Neural cell (in vitro differentiated cells): ENCODE data around the gene P2RX3. TPM values are rescaled to one million over a fixed set of nuclear protein-coding genes. Genes with fewer than 3 reads are reported as not detected.

Source experiments
- H2AFZ ChIP-seq: fragments of 200-600, 300-800 bp; sonication (generic), shearing (Covaris generic); 2 replicates; pipeline ENCODE4 v1.6.0; 2014; ENCODE audit warnings: low read depth, mild to moderate bottlenecking, antibody characterized with exemption, low read length, moderate library complexity
- H3F3A ChIP-seq: fragments of 200-600 bp; shearing (Covaris generic); 2 replicates; pipeline ENCODE4 v1.6.1; 2016; ENCODE audit warnings: mild to moderate bottlenecking, moderate library complexity, mixed read lengths, antibody characterized with exemption, low read length; ENCODE audit not compliant: insufficient read depth, poor library complexity, severe bottlenecking
- H3K27ac ChIP-seq: fragments of 200-600, 300-800 bp; sonication (generic), shearing (Covaris generic); 2 replicates; pipeline ENCODE4 v1.5.1; 2014; ENCODE audit warnings: mild to moderate bottlenecking, low read length, moderate library complexity
- H3K27me3 ChIP-seq: fragments of 300-800, 200-600 bp; sonication (generic), shearing (Covaris generic); 2 replicates; pipeline ENCODE4 v1.6.0; 2014; ENCODE audit warnings: mild to moderate bottlenecking, low read depth, low read length, moderate library complexity; ENCODE audit not compliant: insufficient read depth
- H3K36me3 ChIP-seq: fragments of 300-800, 200-600 bp; sonication (generic), shearing (Covaris generic); 2 replicates; pipeline ENCODE4 v1.5.1; 2014; ENCODE audit warnings: mild to moderate bottlenecking, antibody characterized with exemption, low read length, moderate library complexity; ENCODE audit not compliant: insufficient read depth
- H3K4me2 ChIP-seq: fragments of 300-800, 200-600 bp; sonication (generic), shearing (Covaris generic); 2 replicates; pipeline ENCODE4 v1.6.0; 2014; ENCODE audit warnings: mild to moderate bottlenecking, low read length
- H3K4me3 ChIP-seq: fragments of 300-800, 200-600 bp; sonication (generic), shearing (Covaris generic); 2 replicates; pipeline ENCODE4 v1.5.1; 2014; ENCODE audit warnings: mild to moderate bottlenecking, low read length, moderate library complexity
- H3K79me2 ChIP-seq: fragments of 200-600 bp; shearing (Covaris generic); replicated peaks from 2 replicates; pipeline ENCODE4 v1.6.0; 2014; ENCODE audit warnings: mild to moderate bottlenecking, low read length, moderate library complexity; ENCODE audit not compliant: insufficient read depth
- H3K9ac ChIP-seq: fragments of 300-800, 200-600 bp; sonication (generic), shearing (Covaris generic); 2 replicates; pipeline ENCODE4 v1.6.1; 2016; ENCODE audit warnings: mild to moderate bottlenecking, low read length, mixed read lengths
- H3K9me2 ChIP-seq: fragments of 200-600 bp; shearing (Covaris generic); 2 replicates; pipeline ENCODE4 v1.6.1; 2016; ENCODE audit warnings: mild to moderate bottlenecking, low read length, mixed read lengths; ENCODE audit not compliant: insufficient read depth
- H3K9me3 ChIP-seq: fragments of 200-600, 300-800 bp; sonication (generic), shearing (Covaris generic); 2 replicates; pipeline ENCODE4 v1.6.1; 2016; ENCODE audit warnings: mild to moderate bottlenecking, mixed run types, low read length, moderate library complexity, mixed read lengths
- H4K20me1 ChIP-seq: fragments of 200-600 bp; shearing (Covaris generic); 2 replicates; pipeline ENCODE4 v1.6.1; 2016; ENCODE audit warnings: mild to moderate bottlenecking, mixed run types; ENCODE audit not compliant: insufficient read depth
- CTCF ChIP-seq: fragments of 450-650 bp; IDR thresholded peaks from 2 replicates; pipeline ENCODE4 v1.5.1; 2014; ENCODE audit warnings: antibody characterized with exemption, mild to moderate bottlenecking, moderate library complexity; ENCODE audit not compliant: poor library complexity, severe bottlenecking
- EP300 ChIP-seq: fragments of 450-650 bp; conservative IDR thresholded peaks from 2 replicates; pipeline ENCODE4 v1.6.1; 2014; ENCODE audit warnings: antibody characterized with exemption, mild to moderate bottlenecking, moderate library complexity; ENCODE audit not compliant: poor library complexity, severe bottlenecking
- EZH2 ChIP-seq: fragments of 200-600, 300-800 bp; shearing (Covaris generic), sonication (generic); IDR thresholded peaks from 2 replicates; pipeline ENCODE4 v1.6.1; 2014; ENCODE audit warnings: antibody characterized with exemption, low read length, borderline replicate concordance, mild to moderate bottlenecking; ENCODE audit not compliant: insufficient read depth, poor library complexity, severe bottlenecking
- MXI1 ChIP-seq: fragments of 450-650 bp; conservative IDR thresholded peaks from 2 replicates; pipeline ENCODE4 v1.6.1; 2014; ENCODE audit warnings: antibody characterized with exemption, mild to moderate bottlenecking; ENCODE audit not compliant: poor library complexity, severe bottlenecking
- POLR2AphosphoS5 ChIP-seq: IDR thresholded peaks from 2 replicates; pipeline ENCODE4 v1.6.1; 2012
- RAD21 ChIP-seq: fragments of 450-650 bp; conservative IDR thresholded peaks from 2 replicates; pipeline ENCODE4 v1.6.1; 2014; ENCODE audit warnings: antibody characterized with exemption, mild to moderate bottlenecking, moderate library complexity
- REST ChIP-seq: IDR thresholded peaks from 2 replicates; pipeline ENCODE4 v1.6.1; 2012; ENCODE audit warnings: borderline replicate concordance
- SMC3 ChIP-seq: fragments of 450-650 bp; conservative IDR thresholded peaks from 2 replicates; pipeline ENCODE4 v1.6.1; 2014; ENCODE audit warnings: antibody characterized with exemption, mild to moderate bottlenecking, moderate library complexity; ENCODE audit not compliant: poor library complexity
- TAF1 ChIP-seq: IDR thresholded peaks from 2 replicates; pipeline ENCODE4 v1.6.1; 2012; ENCODE audit warnings: low read depth
- polyA plus RNA-seq: library from polyadenylated mRNA; depleted of rRNA; stranded (reverse); fragments of >200 nt; gene quantifications from 2 replicates; pipeline ENCODE4 v1.2.3, GENCODE V29; 2014

P2RX3 gene
- polyA plus RNA-seq, 1 donor from 2014 or later = not detected

- H3K4me2 ChIP-seq = no peak overlapping the region
- H3K9me3 ChIP-seq = no peaks in the 10 kb centered on the region
- H3K27me3 ChIP-seq = no peaks in the 10 kb centered on the region
- no peaks in the 10 kb centered on the region for H3K36me3 ChIP-seq
- H3F3A ChIP-seq = no peaks in the 10 kb centered on the region
- H4K20me1 ChIP-seq = no peaks in the 10 kb centered on the region
- no peak overlapping the region for H3K9ac ChIP-seq
- no peak overlapping the region for H3K27ac ChIP-seq
- H3K9me2 ChIP-seq = no peaks in the 10 kb centered on the region
- H3K4me3 ChIP-seq = no peak overlapping the region
- no peaks in the 10 kb centered on the region for H3K79me2 ChIP-seq
- H2AFZ ChIP-seq = no peak overlapping the region
- TF ChIP-seq POLR2AphosphoS5 = no peak
- TF ChIP-seq MXI1 = no peak
- no peak for TF ChIP-seq REST
- no peak for TF ChIP-seq EP300
- no peak for TF ChIP-seq SMC3
- TF ChIP-seq RAD21 = no peak
- no peak for TF ChIP-seq EZH2
- TF ChIP-seq CTCF = no peak
- TF ChIP-seq TAF1 = no peak
These were observed 56.2 kb downstream of the P2RX3 start for GRCh38 chr11:57394203-57394965.

- no peak overlapping the region for H2AFZ ChIP-seq
- H3K27me3 ChIP-seq = no peaks in the 10 kb centered on the region
- H4K20me1 ChIP-seq = no peaks in the 10 kb centered on the region
- TF ChIP-seq TAF1 = no peak
- no peak for TF ChIP-seq EZH2
- TF ChIP-seq POLR2AphosphoS5 = no peak
- TF ChIP-seq SMC3 = no peak
- no peak for TF ChIP-seq EP300
- no peak for TF ChIP-seq CTCF
- TF ChIP-seq RAD21 = no peak
- no peak for TF ChIP-seq REST
- no peak for TF ChIP-seq MXI1
- H3K27ac ChIP-seq = no peak overlapping the region
- no peak overlapping the region for H3K4me2 ChIP-seq
- H3K4me3 ChIP-seq = no peak overlapping the region
- H3K9ac ChIP-seq = no peak overlapping the region
- no peaks in the 10 kb centered on the region for H3K79me2 ChIP-seq
- no peaks in the 10 kb centered on the region for H3K36me3 ChIP-seq
- no peaks in the 10 kb centered on the region for H3K9me2 ChIP-seq
- H3F3A ChIP-seq = no peaks in the 10 kb centered on the region
- no peaks in the 10 kb centered on the region for H3K9me3 ChIP-seq
These were observed 57.9 kb downstream of the P2RX3 start for GRCh38 chr11:57395905-57396623.
